K562 (cell line): ENCODE data around the gene NMT1. TPM values are rescaled to one million over a fixed set of nuclear protein-coding genes. Genes with fewer than 3 reads are reported as not detected.

Source experiments
- ARID2 ChIP-seq: fragments of 450-650 bp; IDR thresholded peaks from 2 replicates; pipeline ENCODE4 v1.6.1; 2017; ENCODE audit warnings: antibody characterized with exemption, mild to moderate bottlenecking
- CHD4 ChIP-seq: fragments of 200-600 bp; sonication (generic); IDR thresholded peaks from 3 replicates; pipeline ENCODE4 v1.6.1; 2012; ENCODE audit warnings: low read depth, mild to moderate bottlenecking, mixed read lengths, low read length, inconsistent platforms; ENCODE audit not compliant: insufficient read depth, insufficient replicate concordance, poor library complexity, severe bottlenecking
- ELF4 ChIP-seq: fragments of 450-650 bp; formaldehyde crosslinking; IDR thresholded peaks from 2 replicates; pipeline ENCODE4 v1.4.0; 2022; ENCODE audit warnings: missing genetic modification characterization
- HOXB6 ChIP-seq: fragments of 250-450 bp; sonication (Bioruptor Pico); IDR thresholded peaks from 2 replicates; pipeline ENCODE4 v1.5.1; 2022; ENCODE audit warnings: mild to moderate bottlenecking, borderline replicate concordance
- KAT2B ChIP-seq: IDR thresholded peaks from one replicate; pipeline ENCODE4 v1.6.1; 2012; ENCODE audit warnings: low read depth, mild to moderate bottlenecking, control low read depth, inconsistent platforms, low read length, moderate library complexity
- MTA2 ChIP-seq: fragments of 450-650 bp; IDR thresholded peaks from 2 replicates; pipeline ENCODE4 v1.6.1; 2016; ENCODE audit warnings: low read depth
- OTX1 ChIP-seq: fragments of 450-650 bp; formaldehyde crosslinking; IDR thresholded peaks from 2 replicates; pipeline ENCODE4 v1.4.0; 2022; ENCODE audit warnings: mild to moderate bottlenecking
- PCBP1 ChIP-seq: fragments of 200-400 bp; formaldehyde crosslinking; IDR thresholded peaks from 2 replicates; pipeline ENCODE4 v1.6.1; 2018; ENCODE audit warnings: mild to moderate bottlenecking, low read depth, low read length; ENCODE audit not compliant: poor library complexity, severe bottlenecking
- POLR3G ChIP-seq: IDR thresholded peaks from 2 replicates; pipeline ENCODE4 v1.6.1; 2011; ENCODE audit not compliant: insufficient read length, insufficient replicate concordance; ENCODE audit errors: extremely low read depth
- RB1 ChIP-seq: fragments of 450-650 bp; IDR thresholded peaks from 2 replicates; pipeline ENCODE4 v1.6.1; 2017; ENCODE audit warnings: low read depth, mild to moderate bottlenecking
- TCF7 ChIP-seq: sonication (generic); IDR thresholded peaks from 2 replicates; pipeline ENCODE4 v1.6.1; 2016; ENCODE audit warnings: antibody characterized with exemption, borderline replicate concordance
- TEAD1 ChIP-seq, 2 experiments: fragments of 450-650 bp in 1 of 2; sonication (generic) in 1 of 2; formaldehyde crosslinking; IDR thresholded peaks; 2 replicates each; pipeline versions ENCODE4 v1.4.0 to v1.8.0; 2020 to 2022; ENCODE audit warnings: mild to moderate bottlenecking in 2 of 2, missing genetic modification reagents in 1 of 2
- THRB ChIP-seq: fragments of 450-650 bp; formaldehyde crosslinking; conservative IDR thresholded peaks from 2 replicates; pipeline ENCODE4 v1.4.0; 2022; ENCODE audit warnings: mild to moderate bottlenecking, missing genetic modification characterization
- TRIM24 ChIP-seq, 2 experiments: fragments of 450-650 bp; IDR thresholded peaks; 2 replicates each; pipeline ENCODE4 v1.6.1; 2016
- WHSC1 ChIP-seq: IDR thresholded peaks from one replicate; pipeline ENCODE4 v1.6.1; 2012; ENCODE audit warnings: low read length, control low read depth, inconsistent platforms
- ZNF175 ChIP-seq: fragments of 200-800 bp; sonication (Bioruptor generic); IDR thresholded peaks from 2 replicates; pipeline ENCODE4 v1.6.1; 2016; ENCODE audit warnings: low read depth, mild to moderate bottlenecking, missing genetic modification characterization, missing compliant biosample characterization
- ZNF41 ChIP-seq: fragments of 250-450 bp; sonication (Bioruptor Pico); conservative IDR thresholded peaks from 2 replicates; pipeline ENCODE4 v1.4.0; 2020; ENCODE audit warnings: mild to moderate bottlenecking
- ZNF589 ChIP-seq: fragments of 200-800 bp; sonication (Bioruptor generic); IDR thresholded peaks from 2 replicates; pipeline ENCODE4 v1.6.1; 2016; ENCODE audit warnings: low read depth, missing genetic modification characterization, missing compliant biosample characterization
- ZNF668 ChIP-seq: fragments of 250-450 bp; sonication (Bioruptor Pico); IDR thresholded peaks from 2 replicates; pipeline ENCODE4 v1.8.0; 2022; ENCODE audit warnings: mild to moderate bottlenecking, inconsistent platforms
- polyA plus RNA-seq, 8 experiments: library from polyadenylated mRNA; depleted of rRNA in 4 of 8; stranded (reverse) in 5 of 8; unstranded in 3 of 8; fragments of >200 nt; fragmentation: Nextera tagmentation in 2 of 8; fragmentation: Illumina TruSeq in 1 of 8; extraction: Ambion mirVana in 2 of 8; extraction: Trizol in 1 of 8; gene quantifications; 2 replicates each; pipeline versions ENCODE4 v1.2.1 to v1.2.3, GENCODE V29; 2011 to 2014; ENCODE audit warnings: inconsistent platforms in 1 of 8, missing spikeins in 1 of 8
- total RNA-seq, 7 experiments: library from RNA; depleted of rRNA in 6 of 7; stranded (reverse); fragments of >200 nt in 6 of 7; fragmentation: Illumina TruSeq in 2 of 7; extraction: Trizol in 2 of 7; gene quantifications; 2 replicates each; pipeline versions ENCODE4 v1.2.1 to v1.2.3, GENCODE V29; 2011 to 2021; ENCODE audit warnings: low replicate concordance in 1 of 7
- TF ChIP-seq, protein P1 (sequence below): fragments of 450-650 bp; IDR thresholded peaks from 2 replicates; pipeline ENCODE4 v1.7.0; 2016; ENCODE audit warnings: borderline replicate concordance
- TF ChIP-seq, protein P2 (sequence below): fragments of 250-450 bp; sonication (Bioruptor Pico); IDR thresholded peaks from 2 replicates; pipeline ENCODE4 v1.5.0; 2020; ENCODE audit warnings: mild to moderate bottlenecking, borderline replicate concordance
- TF ChIP-seq, protein P3 (sequence below): sonication (generic); formaldehyde crosslinking; IDR thresholded peaks from 2 replicates; pipeline ENCODE4 v1.8.1; 2022; ENCODE audit warnings: missing genetic modification reagents

Gene NMT1
- total and polyA plus RNA-seq, 9 of the 15 experiments (the other 6 are each of a cell fraction or from before 2014, with no cell fraction given) = 86.7 to 569 (median 213) TPM

- TF ChIP-seq, protein P1, sequence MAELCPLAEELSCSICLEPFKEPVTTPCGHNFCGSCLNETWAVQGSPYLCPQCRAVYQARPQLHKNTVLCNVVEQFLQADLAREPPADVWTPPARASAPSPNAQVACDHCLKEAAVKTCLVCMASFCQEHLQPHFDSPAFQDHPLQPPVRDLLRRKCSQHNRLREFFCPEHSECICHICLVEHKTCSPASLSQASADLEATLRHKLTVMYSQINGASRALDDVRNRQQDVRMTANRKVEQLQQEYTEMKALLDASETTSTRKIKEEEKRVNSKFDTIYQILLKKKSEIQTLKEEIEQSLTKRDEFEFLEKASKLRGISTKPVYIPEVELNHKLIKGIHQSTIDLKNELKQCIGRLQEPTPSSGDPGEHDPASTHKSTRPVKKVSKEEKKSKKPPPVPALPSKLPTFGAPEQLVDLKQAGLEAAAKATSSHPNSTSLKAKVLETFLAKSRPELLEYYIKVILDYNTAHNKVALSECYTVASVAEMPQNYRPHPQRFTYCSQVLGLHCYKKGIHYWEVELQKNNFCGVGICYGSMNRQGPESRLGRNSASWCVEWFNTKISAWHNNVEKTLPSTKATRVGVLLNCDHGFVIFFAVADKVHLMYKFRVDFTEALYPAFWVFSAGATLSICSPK = no peak
- TF ChIP-seq CHD4 (no peak), TCF7 (no peak), RB1 (peak; percentile 45; the same call in 1 of the 2 replicates), ZNF175 (no peak; the same call in 1 of the 2 replicates), POLR3G (no peak), ZNF41 (CRISPR knock-in tag) (0 out of 2 replicates have a peak, but pooled peaks have one; percentile 22), ARID2 (no peak), ELF4 (CRISPR knock-in tag) (peak; percentile 88), KAT2B (no peak), PCBP1 (no peak), ZNF668 (CRISPR knock-in tag) (no peak), WHSC1 (no peak), MTA2 (no peak), OTX1 (CRISPR knock-in tag) (peak; percentile 80), TRIM24 (IDR thresholded peaks at IDR 0.05) (no peak), ZNF589 (CRISPR knock-in tag) (peak; percentile 77), TEAD1 (CRISPR knock-in tag; IDR thresholded peaks at IDR 0.05) (peak; percentile 43 to 52; a peak in 2 of 4 replicates), THRB (CRISPR knock-in tag) (peak; percentile 54; the same call in 1 of the 2 replicates), HOXB6 (CRISPR knock-in tag) (no peak)
- TF ChIP-seq, protein P2, sequence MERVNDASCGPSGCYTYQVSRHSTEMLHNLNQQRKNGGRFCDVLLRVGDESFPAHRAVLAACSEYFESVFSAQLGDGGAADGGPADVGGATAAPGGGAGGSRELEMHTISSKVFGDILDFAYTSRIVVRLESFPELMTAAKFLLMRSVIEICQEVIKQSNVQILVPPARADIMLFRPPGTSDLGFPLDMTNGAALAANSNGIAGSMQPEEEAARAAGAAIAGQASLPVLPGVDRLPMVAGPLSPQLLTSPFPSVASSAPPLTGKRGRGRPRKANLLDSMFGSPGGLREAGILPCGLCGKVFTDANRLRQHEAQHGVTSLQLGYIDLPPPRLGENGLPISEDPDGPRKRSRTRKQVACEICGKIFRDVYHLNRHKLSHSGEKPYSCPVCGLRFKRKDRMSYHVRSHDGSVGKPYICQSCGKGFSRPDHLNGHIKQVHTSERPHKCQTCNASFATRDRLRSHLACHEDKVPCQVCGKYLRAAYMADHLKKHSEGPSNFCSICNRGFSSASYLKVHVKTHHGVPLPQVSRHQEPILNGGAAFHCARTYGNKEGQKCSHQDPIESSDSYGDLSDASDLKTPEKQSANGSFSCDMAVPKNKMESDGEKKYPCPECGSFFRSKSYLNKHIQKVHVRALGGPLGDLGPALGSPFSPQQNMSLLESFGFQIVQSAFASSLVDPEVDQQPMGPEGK (CRISPR knock-in tag) = no peak
- TF ChIP-seq, protein P3, sequence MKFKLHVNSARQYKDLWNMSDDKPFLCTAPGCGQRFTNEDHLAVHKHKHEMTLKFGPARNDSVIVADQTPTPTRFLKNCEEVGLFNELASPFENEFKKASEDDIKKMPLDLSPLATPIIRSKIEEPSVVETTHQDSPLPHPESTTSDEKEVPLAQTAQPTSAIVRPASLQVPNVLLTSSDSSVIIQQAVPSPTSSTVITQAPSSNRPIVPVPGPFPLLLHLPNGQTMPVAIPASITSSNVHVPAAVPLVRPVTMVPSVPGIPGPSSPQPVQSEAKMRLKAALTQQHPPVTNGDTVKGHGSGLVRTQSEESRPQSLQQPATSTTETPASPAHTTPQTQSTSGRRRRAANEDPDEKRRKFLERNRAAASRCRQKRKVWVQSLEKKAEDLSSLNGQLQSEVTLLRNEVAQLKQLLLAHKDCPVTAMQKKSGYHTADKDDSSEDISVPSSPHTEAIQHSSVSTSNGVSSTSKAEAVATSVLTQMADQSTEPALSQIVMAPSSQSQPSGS (CRISPR knock-in tag) = no peak
Observed at GRCh38 chr17:45060797-45061605, at the start of gene NMT1 (continued).
